ENCODE measurements around the gene ACP7.

Gene ACP7

DNA sequence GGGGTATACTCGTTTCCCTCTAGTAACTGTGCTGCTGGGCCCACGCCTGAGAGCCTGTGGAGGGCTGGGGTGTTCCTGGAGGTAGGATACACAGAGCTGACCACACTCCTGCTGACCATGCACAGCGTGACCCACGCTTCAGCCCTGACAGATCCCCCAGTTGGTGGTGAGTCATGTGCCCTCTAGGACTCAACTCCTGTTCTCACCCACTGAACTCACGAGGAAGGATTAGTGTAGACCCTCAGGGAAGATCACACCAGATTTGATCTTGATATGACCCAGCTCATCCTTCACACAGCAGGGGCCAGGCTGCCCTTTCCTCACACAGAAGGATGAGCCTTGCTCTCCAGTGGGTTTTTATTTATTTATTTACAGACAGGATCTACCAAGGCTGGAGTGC is 13.3 kb upstream of the ACP7 start:
- Histone ChIP-seq H3K9ac (no peak overlapping the region), H3K27ac (peak overlapping the region in 4 of 11 experiments; percentile 14 to 57 (median 56); a peak in 5 of 22 replicates), H3K36me3 (no peaks in the 10 kb centered on the region), H3K4me3 (no peak overlapping the region), H4K20me1 (no peaks in the 10 kb centered on the region), H3K9me3 (replicated peaks in 1 of 11) (peaks cover 3 to 30% (median 10%) of the 10 kb centered on the region in 11 experiments; a peak in 16 of 22 replicates), H3K27me3 (no peaks in the 10 kb centered on the region), H3K4me1 (peaks cover 28 to 43% (median 39%) of the 10 kb centered on the region in 10 experiments), H3K4me2 (peak overlapping the region; percentile 9 to 71 (median 29); a peak in 18 of 22 replicates)
- no peak for TF ChIP-seq Cebpa-rat (IDR thresholded peaks at IDR 0.05)

DNA sequence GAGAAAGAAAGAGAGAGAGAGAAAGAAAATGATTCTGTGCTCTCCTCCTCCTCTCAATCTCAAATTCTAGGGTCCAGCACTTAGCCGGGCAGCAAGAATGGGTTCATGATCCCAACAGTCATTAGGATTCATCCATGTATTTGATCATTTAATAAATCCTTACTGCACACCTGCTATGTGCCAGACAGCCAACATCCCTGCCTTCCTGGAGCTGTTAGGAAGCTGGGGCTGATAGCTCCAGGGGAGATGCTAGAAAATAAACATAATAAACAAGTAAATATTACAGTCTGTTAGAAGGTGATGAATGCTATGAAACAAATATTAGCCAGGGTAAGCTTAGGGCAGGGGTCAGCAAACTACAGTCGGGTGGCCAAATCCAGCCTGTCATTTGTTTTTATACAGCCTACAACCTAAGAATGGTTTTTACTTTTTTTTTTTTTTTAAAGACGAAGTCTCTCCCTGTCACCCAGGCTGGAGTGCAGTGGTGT is 9.9 kb upstream of the ACP7 start:
- no peak for TF ChIP-seq Cebpa-rat (IDR thresholded peaks at IDR 0.05)
- H3K27me3 ChIP-seq = no peaks in the 10 kb centered on the region
- H4K20me1 ChIP-seq = no peaks in the 10 kb centered on the region
- peak overlapping the region in 7 of 11 experiments; percentile 10 to 79 (median 63); a peak in 10 of 22 replicates for H3K27ac ChIP-seq
- H3K9me3 ChIP-seq (replicated peaks in 1 of 11) = peaks cover 0 to 5% (median 0%) of the 10 kb centered on the region in 11 experiments; a peak in 2 of 22 replicates
- peaks cover 28 to 51% (median 39%) of the 10 kb centered on the region in 10 experiments for H3K4me1 ChIP-seq
- no peak overlapping the region for H3K4me3 ChIP-seq
- peak overlapping the region in 4 of 11 experiments; percentile 12 to 63 (median 24); a peak in 4 of 22 replicates for H3K9ac ChIP-seq
- H3K36me3 ChIP-seq = no peaks in the 10 kb centered on the region
- H3K4me2 ChIP-seq = peak overlapping the region; percentile 57 to 79 (median 70); a peak in 20 of 22 replicates

DNA sequence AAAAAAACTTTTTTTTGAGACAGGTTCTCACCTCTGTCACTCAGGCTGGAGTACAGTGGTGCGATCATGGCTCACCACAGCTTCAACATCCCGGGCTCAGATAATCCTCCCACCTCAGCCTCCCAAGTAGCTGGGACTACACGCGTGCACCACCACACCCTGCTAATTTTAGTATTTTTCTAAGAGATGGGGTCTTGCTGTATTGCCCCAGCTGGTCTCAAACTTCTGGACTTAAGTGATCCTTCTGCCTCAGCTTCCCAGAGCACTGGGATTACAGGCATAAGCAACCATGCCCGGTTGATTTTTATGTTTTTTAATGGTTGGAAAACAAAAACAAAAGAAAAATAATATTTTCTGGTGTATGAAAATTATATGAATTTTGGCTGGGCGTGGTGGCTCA is 9.2 kb upstream of the ACP7 start:
- H3K27ac ChIP-seq = peak overlapping the region in 3 of 11 experiments; percentile 68 to 79 (median 76); a peak in 5 of 22 replicates
- no peak for TF ChIP-seq Cebpa-rat (IDR thresholded peaks at IDR 0.05)
- peak overlapping the region in 3 of 11 experiments; percentile 57 to 78 (median 61); a peak in 3 of 22 replicates for H3K4me2 ChIP-seq

DNA sequence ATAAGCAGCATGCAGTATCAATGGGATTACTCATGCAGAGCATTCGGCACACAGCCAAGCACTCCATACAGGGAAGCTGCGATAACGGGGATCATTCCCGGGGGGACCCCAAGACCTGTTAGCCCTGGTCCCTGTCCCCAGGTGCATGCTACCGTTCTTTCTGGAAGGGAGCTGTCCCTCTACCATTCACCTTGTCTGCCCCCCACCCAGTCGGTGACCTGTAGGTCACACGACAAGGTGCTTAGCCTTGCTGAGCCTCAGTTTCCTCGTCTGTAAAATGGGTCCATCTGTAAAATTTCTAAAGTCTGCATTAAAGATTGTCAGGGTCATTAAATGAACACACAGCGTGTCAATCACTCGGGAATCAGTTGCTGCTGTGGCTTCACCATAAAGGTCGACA is 6.8 kb upstream of the ACP7 start:
- no peaks in the 10 kb centered on the region for H3K36me3 ChIP-seq
- H3K27me3 ChIP-seq = peaks cover 5 to 17% (median 13%) of the 10 kb centered on the region in 11 experiments
- peaks cover 16 to 34% (median 25%) of the 10 kb centered on the region in 10 experiments for H3K4me1 ChIP-seq
- no peak for TF ChIP-seq Cebpa-rat (IDR thresholded peaks at IDR 0.05)
- H3K4me3 ChIP-seq = no peak overlapping the region
- H3K4me2 ChIP-seq = no peak overlapping the region
- H4K20me1 ChIP-seq = no peaks in the 10 kb centered on the region
- H3K9ac ChIP-seq = no peak overlapping the region
- no peak overlapping the region for H3K27ac ChIP-seq
- H3K9me3 ChIP-seq (replicated peaks in 1 of 11) = no peaks in the 10 kb centered on the region

More for the DNA sequence above, 9.2 kb upstream of the ACP7 start:
- Histone ChIP-seq H3K27me3 (no peaks in the 10 kb centered on the region), H3K9ac (no peak overlapping the region), H4K20me1 (no peaks in the 10 kb centered on the region), H3K4me3 (no peak overlapping the region), H3K36me3 (no peaks in the 10 kb centered on the region), H3K9me3 (replicated peaks in 1 of 11) (no peaks in the 10 kb centered on the region), H3K4me1 (peaks cover 28 to 51% (median 39%) of the 10 kb centered on the region in 10 experiments)

DNA sequence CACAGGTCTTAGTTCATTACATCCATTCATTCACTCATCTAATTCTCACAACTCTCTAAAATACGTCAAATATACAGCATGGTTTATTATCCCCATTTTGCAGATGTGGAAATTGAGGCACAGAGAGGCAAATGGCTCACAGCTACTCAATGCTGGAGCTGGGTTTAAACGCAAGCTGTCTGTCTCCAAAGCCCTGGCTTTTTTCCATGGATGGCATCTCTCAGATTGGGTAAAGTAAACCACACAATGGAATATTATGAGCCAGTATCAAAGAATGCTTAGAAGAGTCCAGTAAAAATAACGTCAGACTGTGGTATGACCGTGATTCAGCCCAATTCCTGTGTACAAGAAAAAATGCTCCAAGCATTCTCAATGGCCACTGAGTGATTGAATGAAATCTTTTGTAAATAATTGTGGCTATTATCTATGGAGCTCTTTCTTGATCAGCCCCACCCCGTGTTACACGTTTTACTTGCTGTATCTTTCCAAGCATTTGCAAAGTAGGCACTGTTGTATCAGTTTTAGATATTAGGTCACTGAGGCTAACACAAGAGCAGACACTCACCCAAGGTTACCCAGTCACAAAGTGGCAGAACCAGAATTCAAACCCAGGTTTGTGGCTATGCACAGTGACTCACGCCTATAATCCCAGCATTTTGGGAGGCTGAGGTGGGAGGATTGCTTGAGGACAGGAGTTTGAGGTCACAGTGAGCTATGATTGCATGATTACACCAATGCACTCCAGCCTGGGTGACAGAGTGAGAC is 5.5 kb upstream of the ACP7 start:
- Histone ChIP-seq H3K36me3 (no peaks in the 10 kb centered on the region), H3K27me3 (peaks cover 18 to 30% (median 26%) of the 10 kb centered on the region in 11 experiments), H3K9ac (no peak overlapping the region), H3K4me2 (no peak overlapping the region), H3K4me1 (peaks cover 10 to 26% (median 17%) of the 10 kb centered on the region in 10 experiments), H3K27ac (no peak overlapping the region), H3K9me3 (replicated peaks in 1 of 11) (no peaks in the 10 kb centered on the region), H4K20me1 (no peaks in the 10 kb centered on the region), H3K4me3 (no peak overlapping the region)
- no peak for TF ChIP-seq Cebpa-rat (IDR thresholded peaks at IDR 0.05)

DNA sequence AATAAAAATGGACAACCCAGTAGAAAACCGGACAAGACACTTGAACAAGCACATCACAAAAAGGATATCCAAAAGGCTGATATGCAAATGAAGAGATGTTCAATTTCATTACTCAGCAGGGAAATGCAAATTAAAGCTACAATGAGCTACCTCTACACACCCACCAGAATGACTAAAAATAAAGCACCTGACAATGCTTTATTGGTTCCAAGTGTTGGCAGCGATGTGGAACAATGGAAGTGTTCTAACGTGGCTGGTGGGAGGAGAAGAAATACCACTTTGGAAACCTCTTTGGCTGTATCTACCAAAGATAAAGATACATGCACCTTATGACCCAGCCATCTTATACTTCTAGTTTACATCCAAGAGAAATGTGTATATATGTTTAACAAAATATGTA is 3.7 kb upstream of the ACP7 start:
- H3K36me3 ChIP-seq = no peaks in the 10 kb centered on the region
- TF ChIP-seq Cebpa-rat (IDR thresholded peaks at IDR 0.05) = no peak
- no peak overlapping the region for H3K9ac ChIP-seq
- H3K9me3 ChIP-seq (replicated peaks in 1 of 11) = no peaks in the 10 kb centered on the region
- H4K20me1 ChIP-seq = peaks cover 0 to 10% (median 0%) of the 10 kb centered on the region in 11 experiments; a peak in 1 of 22 replicates
- H3K4me3 ChIP-seq = no peak overlapping the region
- H3K27ac ChIP-seq = no peak overlapping the region
- peaks cover 36 to 48% (median 44%) of the 10 kb centered on the region in 11 experiments for H3K27me3 ChIP-seq
- peaks cover 0 to 15% (median 9%) of the 10 kb centered on the region in 10 experiments; a peak in 11 of 20 replicates for H3K4me1 ChIP-seq
- no peak overlapping the region for H3K4me2 ChIP-seq

DNA sequence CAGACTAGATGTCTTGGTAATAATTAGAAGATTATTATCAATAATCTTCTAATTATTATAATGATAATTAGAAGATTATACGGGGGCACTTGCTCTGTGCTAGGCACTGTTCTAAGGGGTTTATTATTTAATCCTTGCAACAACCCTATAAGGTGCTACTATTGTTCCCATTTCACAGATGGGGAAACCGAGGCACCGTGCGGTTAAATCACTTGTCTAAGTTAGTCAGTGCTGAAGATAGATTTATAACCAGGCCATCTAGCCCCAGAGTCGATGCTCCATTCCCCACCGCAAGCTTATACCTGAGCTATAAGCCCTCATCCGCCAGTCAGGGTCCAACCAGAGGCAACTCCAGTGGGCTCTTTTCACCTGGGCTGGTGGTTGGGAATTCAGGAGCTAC is 2.0 kb upstream of the ACP7 start:
- Histone ChIP-seq H3K27me3 (peaks cover 44 to 60% (median 55%) of the 10 kb centered on the region in 11 experiments), H3K4me2 (no peak overlapping the region), H3K27ac (no peak overlapping the region), H3K36me3 (no peaks in the 10 kb centered on the region), H3K4me3 (no peak overlapping the region), H3K4me1 (peaks cover 0 to 11% (median 7%) of the 10 kb centered on the region in 10 experiments; a peak in 10 of 20 replicates), H3K9me3 (replicated peaks in 1 of 11) (no peaks in the 10 kb centered on the region), H3K9ac (no peak overlapping the region), H4K20me1 (peaks cover 0 to 11% (median 0%) of the 10 kb centered on the region in 11 experiments; a peak in 1 of 22 replicates)
- no peak for TF ChIP-seq Cebpa-rat (IDR thresholded peaks at IDR 0.05)

DNA sequence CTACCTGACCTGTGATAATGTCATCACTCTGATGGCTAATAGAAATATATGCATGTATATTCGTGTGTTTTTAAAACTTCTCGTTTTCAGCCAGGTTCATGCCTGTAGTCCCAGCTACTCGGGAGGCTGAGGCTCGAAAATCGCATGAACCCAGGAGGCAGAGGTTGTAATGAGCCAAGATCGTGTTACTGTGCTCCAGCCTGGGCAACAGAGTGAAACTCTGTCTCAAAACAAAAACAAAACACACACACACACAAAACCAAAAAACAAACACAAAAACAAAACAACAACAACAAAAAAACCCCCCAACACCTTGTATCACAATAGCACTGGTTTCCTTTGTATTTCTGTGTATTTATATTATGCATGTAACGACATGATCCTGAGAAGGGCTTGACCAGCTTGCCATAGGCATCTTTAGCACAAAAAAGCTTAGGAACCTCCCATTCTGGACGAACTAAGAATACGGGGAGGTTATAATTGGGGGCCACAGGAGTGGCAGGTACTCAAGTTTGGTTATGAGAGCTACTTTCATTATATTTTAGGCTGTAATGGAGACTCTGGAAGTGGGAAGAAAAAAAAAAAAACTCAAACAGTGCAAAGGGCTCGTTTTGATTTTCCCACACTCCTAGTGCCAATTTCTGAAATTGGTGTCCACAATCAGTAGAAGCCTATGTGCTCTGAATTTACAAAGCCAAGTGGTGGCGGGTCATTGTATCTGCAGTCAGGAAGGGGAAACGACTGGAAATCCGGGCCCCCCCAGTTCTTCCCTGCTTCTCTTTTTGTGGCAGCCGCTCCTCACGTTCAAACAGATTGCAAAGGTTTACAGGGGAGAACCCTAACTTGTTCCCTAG is 1.2 kb upstream of the ACP7 start:
- Histone ChIP-seq H3K4me1 (peaks cover 0 to 11% (median 7%) of the 10 kb centered on the region in 10 experiments; a peak in 10 of 20 replicates), H3K9me3 (replicated peaks in 1 of 11) (no peaks in the 10 kb centered on the region), H3K9ac (no peak overlapping the region), H3K4me2 (peak overlapping the region in 3 of 11 experiments; percentile 7 to 18 (median 15); a peak in 3 of 22 replicates), H3K27ac (no peak overlapping the region), H3K36me3 (no peaks in the 10 kb centered on the region), H3K4me3 (no peak overlapping the region), H3K27me3 (peaks cover 44 to 61% (median 55%) of the 10 kb centered on the region in 11 experiments), H4K20me1 (peaks cover 0 to 11% (median 0%) of the 10 kb centered on the region in 11 experiments; a peak in 1 of 22 replicates)
- TF ChIP-seq Cebpa-rat (IDR thresholded peaks at IDR 0.05) = no peak

All from BLaER1 treated with 17β-estradiol and CSF1 and Interleukin-3, amounts not matched to agents 10 nM and 100 nM (cell line).